Stimulated activated CD8-positive, alpha-beta memory T cell treated with anti-CD3 and anti-CD28 coated beads, Interleukin-7, amount 100 ng/mL, for 24 hours (primary cell): ENCODE measurements around the gene PRSS1.

Experiments
- DNase-seq: peaks from one replicate; pipeline ENCODE4 v3.0.0-alpha.2; 2020; ENCODE audit warnings: low read depth

The PRSS1 gene

DNA sequence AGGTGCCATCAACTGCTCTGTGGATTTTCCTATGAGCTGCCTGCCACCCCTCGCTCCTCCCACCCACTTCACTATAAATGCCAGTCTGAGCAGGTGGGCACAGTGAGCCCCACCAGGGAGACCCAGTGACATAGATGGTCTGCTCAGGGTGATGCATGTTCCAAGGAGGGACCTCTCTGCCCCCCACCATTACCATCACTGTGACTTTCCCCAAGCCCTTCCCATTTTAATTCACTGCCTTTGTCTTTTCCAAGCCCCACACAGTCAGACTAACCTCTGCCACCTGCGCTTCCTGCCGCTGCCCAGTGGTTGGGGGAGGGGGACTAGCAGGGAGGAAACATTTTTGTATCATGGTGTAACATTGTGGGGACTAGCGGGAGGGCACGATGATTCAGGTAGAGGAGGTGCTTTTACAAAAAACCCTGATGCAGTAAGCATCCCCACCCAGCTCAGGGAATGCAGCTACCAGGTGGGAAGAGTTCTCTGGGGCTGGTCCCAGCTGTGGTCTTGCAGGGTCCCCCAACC lies 46.1 kb downstream of the PRSS1 start:
- DNase-seq = no peak

DNA sequence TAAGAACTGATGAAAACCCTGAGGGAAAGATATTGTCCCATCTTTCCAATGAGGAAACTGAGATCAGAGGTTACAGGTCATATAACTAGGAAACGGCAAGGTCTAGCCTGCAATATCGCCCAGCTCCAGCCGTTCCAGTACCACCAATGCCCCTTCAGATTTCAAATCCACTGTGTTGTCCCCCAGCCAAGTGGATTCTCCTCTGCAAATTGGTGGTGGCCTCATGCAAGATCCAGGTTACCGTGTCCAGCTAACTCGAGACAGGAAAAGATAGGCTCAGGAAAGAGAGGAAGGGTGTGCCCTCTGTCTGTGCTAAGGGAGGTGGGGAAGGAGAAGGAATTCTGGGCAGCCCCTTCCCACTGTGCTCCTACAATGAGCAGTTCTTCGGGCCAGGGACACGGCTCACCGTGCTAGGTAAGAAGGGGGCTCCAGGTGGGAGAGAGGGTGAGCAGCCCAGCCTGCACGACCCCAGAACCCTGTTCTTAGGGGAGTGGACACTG lies 46.8 kb downstream of the PRSS1 start:
- no peak for DNase-seq

GRCh38 chr7:142796501-142797390 lies 47.5 kb downstream of the PRSS1 start:
- no peak for DNase-seq

- DNase-seq = no peak
These were observed 48.4 kb downstream of the PRSS1 start for GRCh38 chr7:142797391-142798377.

- DNase-seq = no peak
These were observed 49.5 kb downstream of the PRSS1 start for GRCh38 chr7:142798451-142799436.

DNA sequence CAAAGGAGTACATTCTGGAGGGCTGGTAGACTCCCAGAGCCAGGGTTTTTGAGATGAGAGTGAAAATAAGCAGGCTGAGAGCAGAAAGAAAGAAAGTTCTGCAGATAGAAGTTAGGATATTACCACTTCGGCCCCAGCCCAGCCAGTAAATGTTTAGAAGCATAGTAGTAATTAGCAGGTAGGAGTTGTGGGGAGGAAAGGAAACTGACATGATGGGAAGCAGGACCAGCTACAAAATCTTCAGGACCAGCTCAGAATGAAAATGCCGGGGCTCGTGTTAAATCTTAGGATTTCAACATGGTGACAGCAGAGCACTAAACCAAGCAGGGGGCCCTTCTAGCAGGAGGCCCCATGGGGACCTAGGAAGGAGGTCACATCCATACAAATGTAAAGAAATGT lies 50.2 kb downstream of the PRSS1 start:
- no peak for DNase-seq

GRCh38 chr7:142800088-142800487 lies 50.8 kb downstream of the PRSS1 start:
- no peak for DNase-seq

- no peak for DNase-seq
These were observed 51.5 kb downstream of the PRSS1 start for GRCh38 chr7:142800699-142801260.

GRCh38 chr7:142801601-142802295 lies 52.5 kb downstream of the PRSS1 start:
- no peak for DNase-seq

DNA sequence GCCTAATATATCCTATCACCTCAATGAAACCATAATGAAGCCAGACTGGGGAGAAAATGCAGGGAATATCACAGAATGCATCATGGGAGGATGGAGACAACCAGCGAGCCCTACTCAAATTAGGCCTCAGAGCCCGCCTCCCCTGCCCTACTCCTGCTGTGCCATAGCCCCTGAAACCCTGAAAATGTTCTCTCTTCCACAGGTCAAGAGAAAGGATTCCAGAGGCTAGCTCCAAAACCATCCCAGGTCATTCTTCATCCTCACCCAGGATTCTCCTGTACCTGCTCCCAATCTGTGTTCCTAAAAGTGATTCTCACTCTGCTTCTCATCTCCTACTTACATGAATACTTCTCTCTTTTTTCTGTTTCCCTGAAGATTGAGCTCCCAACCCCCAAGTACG lies 53.0 kb downstream of the PRSS1 start:
- DNase-seq = no peak
